BJ (cell line): ENCODE measurements around the gene HIVEP1. TPM values are rescaled to one million over a fixed set of nuclear protein-coding genes. Genes with fewer than 3 reads are reported as not detected.

Experiments
- CTCF ChIA-PET: fragments of 350-600 bp; formaldehyde crosslinking; extraction: SDS; loops from one replicate; lab custom pipeline; 2021; ENCODE audit warnings: antibody characterized with exemption, inconsistent platforms; lab: Yijun Ruan, JAX
- POLR2A ChIA-PET: fragments of 300-600 bp; sonication (Branson Sonifier 250); formaldehyde crosslinking; extraction: SDS; loops from one replicate; lab custom pipeline; 2021; ENCODE audit warnings: antibody characterized with exemption; lab: Charles Lee
- DNase-seq: peaks from one replicate; pipeline ENCODE4 v3.0.0-alpha.2; 2011; ENCODE audit warnings: low read depth
- H3K27me3 ChIP-seq: 2 replicates; pipeline ENCODE4 v1.6.0; 2011; ENCODE audit warnings: low read length; ENCODE audit not compliant: control insufficient read depth, insufficient read depth
- H3K36me3 ChIP-seq: 2 replicates; pipeline ENCODE4 v1.5.1; 2011; ENCODE audit warnings: low read length; ENCODE audit not compliant: control insufficient read depth, insufficient read depth
- H3K4me3 ChIP-seq: 2 replicates; pipeline ENCODE4 v1.5.1; 2011; ENCODE audit warnings: low read depth, mild to moderate bottlenecking, control low read depth, low read length
- polyA plus RNA-seq: library from polyadenylated mRNA; depleted of rRNA; stranded (reverse); fragments of >200 nt; gene quantifications from 2 replicates; pipeline ENCODE4 v1.2.3, GENCODE V29; 2011
- TF ChIP-seq, protein P1 (sequence below): IDR thresholded peaks from 2 replicates; pipeline ENCODE4 v1.5.1; 2011; ENCODE audit warnings: low read depth, mild to moderate bottlenecking, control low read depth, inconsistent platforms, low read length, moderate library complexity; ENCODE audit not compliant: insufficient read depth

Gene HIVEP1
- polyA plus RNA-seq, 1 experiment = 17.1 TPM

DNA sequence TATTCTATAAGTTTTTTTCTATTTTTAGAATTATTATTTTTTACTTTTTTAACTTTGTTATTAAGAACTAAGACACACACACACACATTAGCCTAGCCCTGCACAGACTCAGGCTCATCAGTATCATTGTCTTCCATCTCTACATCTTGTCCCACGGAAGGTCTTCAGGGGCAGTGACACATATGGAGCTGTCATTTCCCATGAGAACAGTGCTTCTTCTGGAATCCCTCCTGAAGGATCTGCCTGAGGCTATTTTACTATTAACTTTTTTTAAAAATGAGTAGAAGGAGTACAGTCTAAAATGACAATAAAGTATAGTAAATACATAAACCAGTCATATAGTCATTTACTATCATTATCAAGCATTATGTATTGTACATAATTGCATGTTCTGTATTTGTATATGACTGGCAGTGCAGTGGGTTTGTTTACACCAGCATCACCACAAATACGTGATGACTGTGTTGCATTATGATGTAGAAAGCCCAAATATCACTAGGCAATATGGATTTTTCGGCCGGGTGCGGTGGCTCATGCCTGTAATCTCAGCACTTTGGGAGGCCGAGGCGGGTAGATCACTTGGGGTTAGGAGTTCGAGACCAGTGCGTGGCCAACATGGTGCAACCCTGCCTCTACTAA lies 57.9 kb downstream of the HIVEP1 start:
- TF ChIP-seq, protein P1, sequence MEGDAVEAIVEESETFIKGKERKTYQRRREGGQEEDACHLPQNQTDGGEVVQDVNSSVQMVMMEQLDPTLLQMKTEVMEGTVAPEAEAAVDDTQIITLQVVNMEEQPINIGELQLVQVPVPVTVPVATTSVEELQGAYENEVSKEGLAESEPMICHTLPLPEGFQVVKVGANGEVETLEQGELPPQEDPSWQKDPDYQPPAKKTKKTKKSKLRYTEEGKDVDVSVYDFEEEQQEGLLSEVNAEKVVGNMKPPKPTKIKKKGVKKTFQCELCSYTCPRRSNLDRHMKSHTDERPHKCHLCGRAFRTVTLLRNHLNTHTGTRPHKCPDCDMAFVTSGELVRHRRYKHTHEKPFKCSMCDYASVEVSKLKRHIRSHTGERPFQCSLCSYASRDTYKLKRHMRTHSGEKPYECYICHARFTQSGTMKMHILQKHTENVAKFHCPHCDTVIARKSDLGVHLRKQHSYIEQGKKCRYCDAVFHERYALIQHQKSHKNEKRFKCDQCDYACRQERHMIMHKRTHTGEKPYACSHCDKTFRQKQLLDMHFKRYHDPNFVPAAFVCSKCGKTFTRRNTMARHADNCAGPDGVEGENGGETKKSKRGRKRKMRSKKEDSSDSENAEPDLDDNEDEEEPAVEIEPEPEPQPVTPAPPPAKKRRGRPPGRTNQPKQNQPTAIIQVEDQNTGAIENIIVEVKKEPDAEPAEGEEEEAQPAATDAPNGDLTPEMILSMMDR = no peak
- H3K36me3 ChIP-seq = no peaks in the 10 kb centered on the region
- no peaks in the 10 kb centered on the region for H3K27me3 ChIP-seq
- no peak overlapping the region for H3K4me3 ChIP-seq
- ChIA-PET CTCF (interaction anchor here (0.8 kb wide), 1 partner anchor 220 kb away, joined by 3 read pairs; the partner anchor contains the start of gene EDN1), POLR2A (no interaction called here)
- no peak for DNase-seq

DNA sequence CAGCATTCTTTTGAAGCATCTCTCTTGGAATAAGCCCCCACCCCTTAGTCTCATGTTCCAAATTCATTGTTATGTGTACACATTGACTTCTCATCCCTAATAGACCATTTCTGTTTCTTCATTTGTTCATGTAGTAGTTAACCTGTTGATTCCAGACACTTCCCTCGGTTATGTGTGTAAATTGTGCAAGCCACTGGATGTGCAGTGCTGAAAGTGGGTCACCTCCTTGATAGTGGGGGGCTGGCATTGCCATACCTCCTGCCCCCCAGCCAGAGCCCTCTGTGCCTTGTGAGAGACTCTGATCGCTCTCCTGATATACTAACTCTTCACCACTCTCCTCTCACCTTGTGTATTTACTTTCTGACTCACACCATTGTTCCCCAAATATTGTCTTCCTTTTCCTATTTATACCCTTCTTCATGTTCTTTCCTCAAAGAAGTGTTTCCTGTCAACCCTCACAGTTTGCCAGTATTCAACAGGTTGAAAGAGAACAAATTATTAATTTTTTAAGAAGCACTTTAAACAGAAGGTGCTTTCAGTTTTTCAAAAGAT lies 59.0 kb downstream of the HIVEP1 start:
- no peak overlapping the region for H3K4me3 ChIP-seq
- CTCF ChIA-PET = no interaction called here
- H3K27me3 ChIP-seq = no peaks in the 10 kb centered on the region
- no peaks in the 10 kb centered on the region for H3K36me3 ChIP-seq
- POLR2A ChIA-PET = no interaction called here
- no peak for DNase-seq
- TF ChIP-seq, protein P1 = no peak

DNA sequence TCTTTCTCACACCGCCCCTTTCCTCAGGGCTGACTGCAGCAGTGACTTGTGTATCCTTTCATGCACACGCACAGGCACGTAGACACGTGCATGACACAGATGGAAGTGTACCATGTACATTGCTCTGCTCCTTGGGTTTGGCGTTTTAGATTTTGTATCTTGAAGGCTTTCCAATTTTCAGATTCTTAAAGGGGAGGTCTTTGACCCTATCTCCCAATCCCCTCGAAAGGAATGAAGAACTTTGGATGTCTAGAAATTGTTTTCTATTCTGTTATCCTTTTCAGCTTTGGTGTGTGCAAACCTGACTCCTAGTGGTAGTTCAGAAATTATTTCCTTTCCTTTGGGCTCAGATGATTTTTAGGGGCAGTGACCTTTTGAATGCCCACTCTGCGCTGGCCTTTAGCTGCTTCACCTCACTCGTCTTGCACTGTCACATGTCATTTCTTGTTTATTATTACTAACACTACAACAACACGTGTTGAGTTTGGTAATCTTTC lies 63.0 kb downstream of the HIVEP1 start:
- no peaks in the 10 kb centered on the region for H3K36me3 ChIP-seq
- no peak overlapping the region for H3K4me3 ChIP-seq
- ChIA-PET POLR2A (no interaction called here), CTCF (interaction anchor here (0.6 to 1.2 kb wide), 4 partner anchors 387 to 1967 kb away, joined by 3 to 4 read pairs (median 3); no protein-coding TSS in a partner anchor)
- DNase-seq = no peak
- TF ChIP-seq, protein P1 = peak; percentile 42; the same call in 1 of the 2 replicates
- H3K27me3 ChIP-seq = no peaks in the 10 kb centered on the region

DNA sequence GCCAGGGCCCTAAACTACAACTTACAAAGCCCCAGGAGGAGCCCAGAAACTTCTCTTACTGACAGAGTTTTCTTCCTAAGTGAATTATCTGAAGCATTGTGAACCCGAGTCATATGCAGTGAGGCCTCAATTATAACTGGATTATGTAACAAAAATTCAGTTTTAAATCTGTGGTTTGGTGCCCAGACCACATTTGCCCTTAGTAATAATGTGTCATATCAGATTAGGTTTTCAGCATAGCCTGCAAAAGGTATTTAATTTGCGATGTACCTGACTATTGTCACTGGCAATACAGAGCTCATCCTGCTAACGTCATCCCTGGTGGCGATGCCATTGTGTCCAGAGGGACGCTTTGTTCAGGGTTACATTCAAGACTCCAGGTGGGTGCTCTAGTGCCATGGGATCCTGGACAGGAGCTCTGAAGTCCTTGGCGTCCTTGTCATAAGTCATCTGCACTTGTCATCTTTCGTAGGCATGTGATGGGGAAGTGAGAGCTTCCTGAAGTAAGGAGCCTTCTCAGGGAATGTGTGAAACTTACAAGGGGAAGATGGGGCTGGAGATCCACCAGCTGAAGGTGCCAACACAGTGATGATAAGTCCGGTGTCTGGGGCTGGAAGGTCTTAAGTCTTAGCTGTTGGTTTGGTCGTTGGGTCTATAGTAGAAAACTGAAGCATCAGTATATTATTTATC lies 65.1 kb downstream of the HIVEP1 start:
- DNase-seq = no peak
- H3K4me3 ChIP-seq = no peak overlapping the region
- H3K36me3 ChIP-seq = no peaks in the 10 kb centered on the region
- H3K27me3 ChIP-seq = no peaks in the 10 kb centered on the region
- TF ChIP-seq, protein P1 = no peak
- ChIA-PET CTCF (interaction anchor here (1.3 kb wide), 1 partner anchor 107 kb away, joined by 3 read pairs; no protein-coding TSS in a partner anchor), POLR2A (no interaction called here)

DNA sequence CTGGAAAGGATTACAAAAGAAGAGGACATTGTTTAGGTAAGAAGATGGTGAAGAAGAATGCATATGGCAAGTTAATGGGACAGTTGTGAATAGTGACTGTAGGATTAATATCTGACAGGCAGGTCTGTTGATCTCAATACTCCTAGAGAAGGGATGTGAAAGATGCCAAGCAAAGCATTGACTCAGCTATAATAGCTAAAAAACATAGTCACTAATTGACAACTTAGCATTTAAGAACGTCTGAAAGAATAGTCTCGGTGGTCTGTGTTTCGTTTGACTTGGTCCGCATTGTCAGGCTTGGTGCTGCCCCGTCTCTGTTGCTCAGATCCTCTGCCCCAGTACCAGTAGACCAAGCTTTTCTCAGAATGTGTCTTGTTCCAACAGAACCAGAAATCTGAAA lies 65.9 kb downstream of the HIVEP1 start:
- no peak for DNase-seq
- TF ChIP-seq, protein P1 = no peak
- CTCF ChIA-PET = interaction anchor here (0.8 to 1.3 kb wide), 3 partner anchors 12 to 107 kb away, joined by 3 to 4 read pairs (median 3); no protein-coding TSS in a partner anchor
- POLR2A ChIA-PET = no interaction called here
- H3K27me3 ChIP-seq = no peaks in the 10 kb centered on the region
- no peak overlapping the region for H3K4me3 ChIP-seq
- H3K36me3 ChIP-seq = no peaks in the 10 kb centered on the region
